Small intestine (tissue), 7 donors: ENCODE results near the gene GLI1. TPM values are rescaled to one million over a fixed set of nuclear protein-coding genes. Genes with fewer than 3 reads are reported as not detected.

Experiments
- DNase-seq, 2 donors: peaks; one replicate each; pipeline versions ENCODE4 v3.0.0 to v3.0.0-alpha.2; 2013
- FAIRE-seq: peaks from 2 replicates; lab custom pipeline; 2012; peaks lifted over from hg19 to GRCh38; lab: Jason Lieb, UNC
- H3K27ac ChIP-seq, 3 donors: one replicate each; pipeline ENCODE4 v1.5.1; 2013; ENCODE audit warnings: low read length in 2 of 3, mild to moderate bottlenecking in 2 of 3, control low read depth in 1 of 3, inconsistent platforms in 1 of 3, low read depth in 1 of 3, moderate library complexity in 1 of 3
- H3K27me3 ChIP-seq, 3 donors: one replicate each; pipeline ENCODE4 v1.6.1; 2013; ENCODE audit warnings: low read length in 3 of 3, inconsistent platforms in 1 of 3; ENCODE audit not compliant: control insufficient read depth in 3 of 3, insufficient read depth in 3 of 3
- H3K36me3 ChIP-seq, 3 donors: one replicate each; pipeline ENCODE4 v1.6.1; 2013; ENCODE audit warnings: low read length in 3 of 3, inconsistent platforms in 1 of 3, low read depth in 1 of 3, mild to moderate bottlenecking in 1 of 3, moderate library complexity in 1 of 3; ENCODE audit not compliant: control insufficient read depth in 3 of 3, insufficient read depth in 2 of 3
- H3K4me1 ChIP-seq, 3 donors: one replicate each; pipeline ENCODE4 v1.6.1; 2013; ENCODE audit warnings: low read length in 2 of 3, inconsistent platforms in 1 of 3, low read depth in 1 of 3, mild to moderate bottlenecking in 1 of 3, moderate library complexity in 1 of 3; ENCODE audit not compliant: control insufficient read depth in 3 of 3, insufficient read depth in 2 of 3
- H3K4me3 ChIP-seq, 3 donors: one replicate each; pipeline ENCODE4 v1.5.1; 2013; ENCODE audit warnings: low read length in 3 of 3, control low read depth in 1 of 3, inconsistent platforms in 1 of 3, low read depth in 1 of 3, mild to moderate bottlenecking in 1 of 3, moderate library complexity in 1 of 3
- H3K9me3 ChIP-seq, 2 donors: one replicate each; pipeline ENCODE4 v1.6.1; 2013; ENCODE audit warnings: low read depth in 1 of 2, low read length in 1 of 2; ENCODE audit not compliant: control insufficient read depth in 2 of 2, insufficient read depth in 1 of 2
- WGBS, 3 donors: extraction: QIAGEN DNeasy Blood & Tissue Kit; methylation state at CpG; one replicate each; pipeline ENCODE4 v1.1.7; 2013; 5-methylcytosine and 5-hydroxymethylcytosine counted together
- polyA plus RNA-seq, 4 donors: library from polyadenylated mRNA; stranded (reverse) in 3 of 4; unstranded in 1 of 4; fragments of 200-250 nt in 3 of 4; fragments of 120-200 nt in 1 of 4; gene quantifications; one replicate each; pipeline versions ENCODE4 v1.2.1 to v1.2.3, GENCODE V29; 2013
- donor health status: healthy with polysubstance abuse.
- donor health status: control.
- donor health status: control.
- donor health status: Bipolar disorder and iron deficiency.
- donor health status: healthy.

Gene GLI1
- polyA plus RNA-seq, 4 donors, result 1.5 to 5.5 (median 1.9) TPM; not detected in 1

DNA sequence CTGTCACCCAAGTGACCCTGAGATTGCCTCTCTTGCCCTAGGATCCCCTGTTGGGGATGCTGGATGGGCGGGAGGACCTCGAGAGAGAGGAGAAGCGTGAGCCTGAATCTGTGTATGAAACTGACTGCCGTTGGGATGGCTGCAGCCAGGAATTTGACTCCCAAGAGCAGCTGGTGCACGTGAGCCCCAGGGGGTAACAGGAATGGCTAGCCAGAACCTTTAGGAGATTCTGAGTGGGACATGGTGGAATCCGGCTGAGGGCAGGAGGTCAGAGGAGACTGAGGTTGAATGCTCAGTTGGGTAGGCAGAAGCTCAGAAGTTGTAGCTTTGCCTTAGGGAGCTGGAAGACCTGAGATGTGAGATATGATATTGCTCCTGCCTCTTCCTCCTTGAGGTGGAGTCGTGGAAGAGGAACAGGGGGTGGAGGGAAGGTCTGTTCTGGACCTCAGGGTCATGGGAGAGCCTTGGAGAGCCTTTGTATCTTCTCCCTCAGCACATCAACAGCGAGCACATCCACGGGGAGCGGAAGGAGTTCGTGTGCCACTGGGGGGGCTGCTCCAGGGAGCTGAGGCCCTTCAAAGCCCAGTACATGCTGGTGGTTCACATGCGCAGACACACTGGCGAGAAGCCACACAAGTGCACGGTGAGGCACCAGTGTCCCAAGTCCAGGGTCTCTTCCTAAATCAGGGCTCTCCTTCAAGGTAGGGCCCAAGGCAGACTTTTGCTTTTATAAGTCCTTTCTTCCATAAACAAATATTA lies 6.3 kb downstream of the GLI1 start:
- H3K9me3 ChIP-seq, result no peaks in the 10 kb centered on the region
- WGBS, 3 donors, result 68 to 77% (median 73%) methylated on average over 14 of the region's 14 CpGs
- H3K36me3 ChIP-seq, result peaks cover 0 to 28% (median 0%) of the 10 kb centered on the region in 3 donors
- peaks cover 0 to 17% (median 0%) of the 10 kb centered on the region in 3 donors for H3K27me3 ChIP-seq
- DNase-seq (peak in 1 of 2 donors; percentile 1), FAIRE-seq (no peak)
- H3K4me3 ChIP-seq, result no peak overlapping the region
- H3K4me1 ChIP-seq, result peaks cover 2 to 25% (median 9%) of the 10 kb centered on the region in 3 donors
- H3K27ac ChIP-seq, result no peak overlapping the region

DNA sequence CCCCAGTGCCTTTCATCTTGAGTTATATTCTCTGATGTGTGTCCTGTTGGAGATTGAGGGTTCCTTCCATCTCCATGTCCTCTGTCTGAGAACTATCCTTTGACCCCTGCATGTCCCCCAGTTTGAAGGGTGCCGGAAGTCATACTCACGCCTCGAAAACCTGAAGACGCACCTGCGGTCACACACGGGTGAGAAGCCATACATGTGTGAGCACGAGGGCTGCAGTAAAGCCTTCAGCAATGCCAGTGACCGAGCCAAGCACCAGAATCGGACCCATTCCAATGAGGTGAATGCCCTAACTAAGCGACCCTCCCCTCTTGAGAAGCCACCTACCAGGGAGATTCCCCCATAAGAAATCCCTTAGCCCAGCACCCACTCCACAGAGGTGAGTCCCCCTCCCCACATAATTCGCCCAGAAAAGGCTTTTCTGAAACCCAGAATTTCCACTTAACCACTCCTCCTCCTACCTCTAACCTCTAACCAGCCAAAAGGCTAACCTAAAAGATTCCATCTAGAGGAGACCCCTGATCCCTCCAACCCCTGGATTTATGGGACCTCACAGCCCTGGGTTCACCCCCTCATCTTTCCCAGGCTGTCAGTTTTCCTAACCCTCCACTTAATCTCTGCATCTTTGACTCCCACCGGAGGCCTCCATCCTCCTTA lies 7.8 kb downstream of the GLI1 start:
- WGBS, 3 donors, result 82 to 91% (median 91%) methylated on average over 12 of the region's 12 CpGs
- no peak overlapping the region for H3K4me3 ChIP-seq
- peaks cover 0 to 35% (median 0%) of the 10 kb centered on the region in 3 donors for H3K36me3 ChIP-seq
- H3K4me1 ChIP-seq, result peaks cover 0 to 27% (median 6%) of the 10 kb centered on the region in 3 donors
- DNase-seq (peak in 1 of 2 donors; percentile 0), FAIRE-seq (no peak)
- peaks cover 0 to 9% (median 0%) of the 10 kb centered on the region in 3 donors for H3K27me3 ChIP-seq
- no peak overlapping the region for H3K27ac ChIP-seq
- no peaks in the 10 kb centered on the region for H3K9me3 ChIP-seq

DNA sequence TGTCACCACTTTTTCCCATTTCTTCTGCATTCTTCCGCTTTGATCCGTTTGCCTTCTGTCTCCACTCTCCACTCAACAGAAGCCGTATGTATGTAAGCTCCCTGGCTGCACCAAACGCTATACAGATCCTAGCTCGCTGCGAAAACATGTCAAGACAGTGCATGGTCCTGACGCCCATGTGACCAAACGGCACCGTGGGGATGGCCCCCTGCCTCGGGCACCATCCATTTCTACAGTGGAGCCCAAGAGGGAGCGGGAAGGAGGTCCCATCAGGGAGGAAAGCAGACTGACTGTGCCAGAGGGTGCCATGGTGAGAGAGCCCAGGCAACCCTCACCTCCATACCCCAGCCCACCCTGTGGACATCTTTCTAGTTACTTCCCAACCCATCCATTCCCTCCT lies 8.3 kb downstream of the GLI1 start:
- H3K27me3 ChIP-seq, result peaks cover 0 to 9% (median 0%) of the 10 kb centered on the region in 3 donors
- DNase-seq (no peak), FAIRE-seq (no peak)
- peaks cover 0 to 35% (median 0%) of the 10 kb centered on the region in 3 donors for H3K36me3 ChIP-seq
- H3K4me3 ChIP-seq, result no peak overlapping the region
- H3K27ac ChIP-seq, result no peak overlapping the region
- no peaks in the 10 kb centered on the region for H3K9me3 ChIP-seq
- peaks cover 0 to 25% (median 6%) of the 10 kb centered on the region in 3 donors for H3K4me1 ChIP-seq
- 86 to 89% (median 89%) methylated on average over 11 of the region's 11 CpGs for WGBS, 3 donors

DNA sequence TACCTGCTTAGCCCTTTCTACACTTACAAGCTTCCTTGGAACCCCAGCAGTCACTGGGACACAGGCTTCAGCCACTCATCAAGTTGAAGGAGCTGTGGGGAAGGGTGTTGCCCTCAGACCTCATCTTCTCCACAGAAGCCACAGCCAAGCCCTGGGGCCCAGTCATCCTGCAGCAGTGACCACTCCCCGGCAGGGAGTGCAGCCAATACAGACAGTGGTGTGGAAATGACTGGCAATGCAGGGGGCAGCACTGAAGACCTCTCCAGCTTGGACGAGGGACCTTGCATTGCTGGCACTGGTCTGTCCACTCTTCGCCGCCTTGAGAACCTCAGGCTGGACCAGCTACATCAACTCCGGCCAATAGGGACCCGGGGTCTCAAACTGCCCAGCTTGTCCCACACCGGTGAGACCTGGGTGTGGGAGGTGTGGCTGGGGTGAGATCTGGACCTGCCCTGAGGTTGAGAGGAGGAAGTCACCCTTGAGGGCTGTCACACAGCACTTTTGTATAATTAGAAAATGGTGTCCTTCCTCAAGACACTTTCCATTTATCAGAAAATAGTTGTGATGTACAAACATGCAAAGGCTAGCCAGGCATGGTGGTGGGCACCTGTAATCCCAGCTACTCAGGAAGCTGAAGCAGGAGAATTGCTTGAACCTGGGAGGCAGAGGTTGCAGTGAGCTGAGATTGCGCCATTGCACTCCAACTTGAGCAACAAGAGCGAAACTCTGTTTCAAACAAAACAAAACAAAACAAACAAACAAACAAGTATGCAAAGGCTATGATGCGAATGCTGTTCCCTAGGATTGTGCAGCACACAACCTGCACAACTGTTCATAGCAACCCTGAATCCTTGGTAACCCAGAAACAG lies 9.9 kb downstream of the GLI1 start:
- Histone ChIP-seq H3K27ac (no peak overlapping the region), H3K9me3 (no peaks in the 10 kb centered on the region), H3K36me3 (peaks cover 0 to 29% (median 0%) of the 10 kb centered on the region in 3 donors), H3K4me3 (no peak overlapping the region), H3K4me1 (peaks cover 0 to 24% (median 6%) of the 10 kb centered on the region in 3 donors), H3K27me3 (peaks cover 0 to 17% (median 0%) of the 10 kb centered on the region in 3 donors)
- 87 to 90% (median 90%) methylated on average over 10 of the region's 10 CpGs for WGBS, 3 donors
- no peak for FAIRE-seq
- no peak for DNase-seq

DNA sequence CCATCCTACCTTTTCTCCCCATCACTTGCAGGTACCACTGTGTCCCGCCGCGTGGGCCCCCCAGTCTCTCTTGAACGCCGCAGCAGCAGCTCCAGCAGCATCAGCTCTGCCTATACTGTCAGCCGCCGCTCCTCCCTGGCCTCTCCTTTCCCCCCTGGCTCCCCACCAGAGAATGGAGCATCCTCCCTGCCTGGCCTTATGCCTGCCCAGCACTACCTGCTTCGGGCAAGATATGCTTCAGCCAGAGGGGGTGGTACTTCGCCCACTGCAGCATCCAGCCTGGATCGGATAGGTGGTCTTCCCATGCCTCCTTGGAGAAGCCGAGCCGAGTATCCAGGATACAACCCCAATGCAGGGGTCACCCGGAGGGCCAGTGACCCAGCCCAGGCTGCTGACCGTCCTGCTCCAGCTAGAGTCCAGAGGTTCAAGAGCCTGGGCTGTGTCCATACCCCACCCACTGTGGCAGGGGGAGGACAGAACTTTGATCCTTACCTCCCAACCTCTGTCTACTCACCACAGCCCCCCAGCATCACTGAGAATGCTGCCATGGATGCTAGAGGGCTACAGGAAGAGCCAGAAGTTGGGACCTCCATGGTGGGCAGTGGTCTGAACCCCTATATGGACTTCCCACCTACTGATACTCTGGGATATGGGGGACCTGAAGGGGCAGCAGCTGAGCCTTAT lies 10.8 kb downstream of the GLI1 start:
- peaks cover 0 to 31% (median 0%) of the 10 kb centered on the region in 3 donors for H3K36me3 ChIP-seq
- H3K27ac ChIP-seq, result peak overlapping the region in 2 of 3 donors; percentile 60 to 76
- FAIRE-seq, result no peak
- no peak overlapping the region for H3K4me3 ChIP-seq
- H3K9me3 ChIP-seq, result no peaks in the 10 kb centered on the region
- H3K4me1 ChIP-seq, result peaks cover 0 to 30% (median 6%) of the 10 kb centered on the region in 3 donors
- DNase-seq, result no peak
- peaks cover 0 to 24% (median 0%) of the 10 kb centered on the region in 3 donors for H3K27me3 ChIP-seq
- WGBS, 3 donors, result 92 to 96% (median 94%) methylated on average over 14 of the region's 14 CpGs

DNA sequence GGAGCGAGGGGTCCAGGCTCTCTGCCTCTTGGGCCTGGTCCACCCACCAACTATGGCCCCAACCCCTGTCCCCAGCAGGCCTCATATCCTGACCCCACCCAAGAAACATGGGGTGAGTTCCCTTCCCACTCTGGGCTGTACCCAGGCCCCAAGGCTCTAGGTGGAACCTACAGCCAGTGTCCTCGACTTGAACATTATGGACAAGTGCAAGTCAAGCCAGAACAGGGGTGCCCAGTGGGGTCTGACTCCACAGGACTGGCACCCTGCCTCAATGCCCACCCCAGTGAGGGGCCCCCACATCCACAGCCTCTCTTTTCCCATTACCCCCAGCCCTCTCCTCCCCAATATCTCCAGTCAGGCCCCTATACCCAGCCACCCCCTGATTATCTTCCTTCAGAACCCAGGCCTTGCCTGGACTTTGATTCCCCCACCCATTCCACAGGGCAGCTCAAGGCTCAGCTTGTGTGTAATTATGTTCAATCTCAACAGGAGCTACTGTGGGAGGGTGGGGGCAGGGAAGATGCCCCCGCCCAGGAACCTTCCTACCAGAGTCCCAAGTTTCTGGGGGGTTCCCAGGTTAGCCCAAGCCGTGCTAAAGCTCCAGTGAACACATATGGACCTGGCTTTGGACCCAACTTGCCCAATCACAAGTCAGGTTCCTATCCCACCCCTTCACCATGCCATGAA lies 11.5 kb downstream of the GLI1 start:
- Histone ChIP-seq H3K36me3 (peaks cover 0 to 26% (median 0%) of the 10 kb centered on the region in 3 donors), H3K4me3 (no peak overlapping the region), H3K9me3 (no peaks in the 10 kb centered on the region), H3K27ac (peak overlapping the region in 2 of 3 donors; percentile 60 to 76), H3K4me1 (peaks cover 0 to 37% (median 8%) of the 10 kb centered on the region in 3 donors), H3K27me3 (peaks cover 0 to 29% (median 0%) of the 10 kb centered on the region in 3 donors)
- WGBS, 3 donors, result 34 to 64% (median 52%) methylated on average over 4 of the region's 4 CpGs
- DNase-seq (peak; percentile 85 to 93), FAIRE-seq (no peak)

DNA sequence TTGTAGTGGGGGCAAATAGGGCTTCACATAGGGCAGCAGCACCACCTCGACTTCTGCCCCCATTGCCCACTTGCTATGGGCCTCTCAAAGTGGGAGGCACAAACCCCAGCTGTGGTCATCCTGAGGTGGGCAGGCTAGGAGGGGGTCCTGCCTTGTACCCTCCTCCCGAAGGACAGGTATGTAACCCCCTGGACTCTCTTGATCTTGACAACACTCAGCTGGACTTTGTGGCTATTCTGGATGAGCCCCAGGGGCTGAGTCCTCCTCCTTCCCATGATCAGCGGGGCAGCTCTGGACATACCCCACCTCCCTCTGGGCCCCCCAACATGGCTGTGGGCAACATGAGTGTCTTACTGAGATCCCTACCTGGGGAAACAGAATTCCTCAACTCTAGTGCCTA lies 12.1 kb downstream of the GLI1 start:
- 71 to 91% (median 84%) methylated on average over 3 of the region's 3 CpGs for WGBS, 3 donors
- DNase-seq, result no peak
- peaks cover 0 to 26% (median 0%) of the 10 kb centered on the region in 3 donors for H3K36me3 ChIP-seq
- H3K4me3 ChIP-seq, result no peak overlapping the region
- FAIRE-seq, result no peak
- peaks cover 0 to 34% (median 0%) of the 10 kb centered on the region in 3 donors for H3K27me3 ChIP-seq
- peak overlapping the region in 2 of 3 donors; percentile 12 to 76 for H3K27ac ChIP-seq
- H3K9me3 ChIP-seq, result no peaks in the 10 kb centered on the region
- H3K4me1 ChIP-seq, result peaks cover 0 to 41% (median 8%) of the 10 kb centered on the region in 3 donors
